ENCODE measurements around the gene LAMTOR4. TPM values are rescaled to one million over a fixed set of nuclear protein-coding genes. Genes with fewer than 3 reads are reported as not detected.

LAMTOR4 gene
- total and polyA plus RNA-seq, 10 of the 15 experiments (the other 5 are each of a cell fraction or from before 2014, with no cell fraction given) = 73.4 to 297 (median 196) TPM

DNA sequence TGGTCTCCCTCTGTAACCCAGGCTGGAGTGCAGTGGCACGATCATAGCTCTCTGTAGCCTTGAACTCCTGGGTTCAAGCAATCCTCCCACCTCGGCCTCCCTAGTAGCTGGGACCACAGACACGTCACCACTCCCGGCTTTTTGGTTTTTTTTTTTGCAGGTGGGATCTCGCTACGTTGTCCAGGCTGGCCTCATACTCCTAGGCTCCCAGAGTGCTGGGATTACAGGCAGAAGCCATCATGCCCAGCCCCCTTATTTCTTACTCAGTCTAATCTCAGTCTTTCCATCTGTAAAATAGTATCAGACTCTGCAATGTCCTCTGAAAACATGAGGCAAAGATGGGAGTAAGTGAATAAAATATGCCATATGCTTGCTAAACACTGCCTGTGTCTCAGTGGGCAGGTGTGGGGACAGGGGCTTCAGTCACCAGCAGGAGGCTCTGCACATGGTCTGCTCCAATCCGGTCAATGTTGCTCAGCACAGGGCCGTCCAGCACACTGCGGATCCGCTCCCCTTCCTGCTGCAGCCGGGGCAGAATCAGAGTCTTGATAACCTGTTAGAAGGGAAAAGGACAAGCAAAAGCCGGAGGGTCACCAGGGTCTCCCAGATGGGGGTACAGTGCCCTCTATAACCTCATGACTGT is 39.1 kb upstream of the LAMTOR4 start:
- ChIA-PET RAD21 (ENCODE audit: unreplicated experiment) (no interaction called here), POLR2A (no interaction called here), CTCF (no interaction called here), SMC1A (ENCODE audit: uncharacterized antibody, unreplicated experiment) (no interaction called here)
- Histone ChIP-seq H3K9ac (ENCODE audit: control insufficient read depth, insufficient read depth, low read length) (no peak overlapping the region), H3K79me2 (ENCODE audit: control insufficient read depth, insufficient read depth, low read length) (no peaks in the 10 kb centered on the region), H3K4me2 (ENCODE audit: control insufficient read depth, insufficient read depth) (no peak overlapping the region), H4K20me1 (ENCODE audit: control insufficient read depth, insufficient read depth) (no peaks in the 10 kb centered on the region), H3K4me1 (ENCODE audit: control insufficient read depth, insufficient read depth, low read length) (no peaks in the 10 kb centered on the region), H3K27me3 (replicated peaks in 1 of 2; ENCODE audit: control insufficient read depth in 2 of 2, insufficient read depth in 2 of 2, low read length in 1 of 2) (no peaks in the 10 kb centered on the region), H2AFZ (ENCODE audit: control insufficient read depth, low read depth, low read length) (no peak overlapping the region), H3K36me3 (ENCODE audit: control insufficient read depth in 2 of 2, insufficient read depth in 2 of 2, low read length in 1 of 2) (peaks cover 5 to 9% of the 10 kb centered on the region in 2 experiments; a peak in 3 of 4 replicates), H3K9me3 (replicated peaks; ENCODE audit: control insufficient read depth, insufficient read depth, low read length) (no peaks in the 10 kb centered on the region), H3K27ac (ENCODE audit: control insufficient read depth, insufficient read depth) (no peak overlapping the region), H3K4me3 (no peak overlapping the region)
- WGBS (ENCODE audit: insufficient coverage, insufficient replicate concordance, low lambda C conversion rate, missing lambda C conversion rate) = 88% methylated on average over 12 of the region's 12 CpGs
- FAIRE-seq (no peak), DNase-seq (ENCODE audit: low read depth, low spot score) (no peak), ATAC-seq (no peak)
- intact Hi-C loops (cut with micrococcal nuclease; ENCODE audit: unreplicated experiment) = no loop called here
- in situ Hi-C loops (cut with MboI) = no loop called here
- BruUV-seq (replicated peaks) = no TSS peak
- TF ChIP-seq NR2F1 (conservative IDR thresholded peaks at IDR 0.05) = no peak
- TF ChIP-seq SRF (IDR thresholded peaks at IDR 0.05; ENCODE audit: low read depth in 2 of 2, low read length in 2 of 2) = no peak
- no peak for TF ChIP-seq IKZF1 (conservative IDR thresholded peaks at IDR 0.05)
- TF ChIP-seq, protein P1, sequence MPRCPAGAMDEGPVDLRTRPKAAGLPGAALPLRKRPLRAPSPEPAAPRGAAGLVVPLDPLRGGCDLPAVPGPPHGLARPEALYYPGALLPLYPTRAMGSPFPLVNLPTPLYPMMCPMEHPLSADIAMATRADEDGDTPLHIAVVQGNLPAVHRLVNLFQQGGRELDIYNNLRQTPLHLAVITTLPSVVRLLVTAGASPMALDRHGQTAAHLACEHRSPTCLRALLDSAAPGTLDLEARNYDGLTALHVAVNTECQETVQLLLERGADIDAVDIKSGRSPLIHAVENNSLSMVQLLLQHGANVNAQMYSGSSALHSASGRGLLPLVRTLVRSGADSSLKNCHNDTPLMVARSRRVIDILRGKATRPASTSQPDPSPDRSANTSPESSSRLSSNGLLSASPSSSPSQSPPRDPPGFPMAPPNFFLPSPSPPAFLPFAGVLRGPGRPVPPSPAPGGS (IDR thresholded peaks at IDR 0.05; ENCODE audit: borderline replicate concordance, insufficient read depth, low read depth, low read length, poor library complexity, severe bottlenecking) = no peak
- no peak for TF ChIP-seq KDM1A (IDR thresholded peaks at IDR 0.05; ENCODE audit: borderline replicate concordance)
- TF ChIP-seq SREBF2 (IDR thresholded peaks at IDR 0.05; ENCODE audit: low read length) = no peak
- TF ChIP-seq CREB1 (IDR thresholded peaks at IDR 0.05; ENCODE audit: low read depth) = no peak
- TF ChIP-seq, protein P2, sequence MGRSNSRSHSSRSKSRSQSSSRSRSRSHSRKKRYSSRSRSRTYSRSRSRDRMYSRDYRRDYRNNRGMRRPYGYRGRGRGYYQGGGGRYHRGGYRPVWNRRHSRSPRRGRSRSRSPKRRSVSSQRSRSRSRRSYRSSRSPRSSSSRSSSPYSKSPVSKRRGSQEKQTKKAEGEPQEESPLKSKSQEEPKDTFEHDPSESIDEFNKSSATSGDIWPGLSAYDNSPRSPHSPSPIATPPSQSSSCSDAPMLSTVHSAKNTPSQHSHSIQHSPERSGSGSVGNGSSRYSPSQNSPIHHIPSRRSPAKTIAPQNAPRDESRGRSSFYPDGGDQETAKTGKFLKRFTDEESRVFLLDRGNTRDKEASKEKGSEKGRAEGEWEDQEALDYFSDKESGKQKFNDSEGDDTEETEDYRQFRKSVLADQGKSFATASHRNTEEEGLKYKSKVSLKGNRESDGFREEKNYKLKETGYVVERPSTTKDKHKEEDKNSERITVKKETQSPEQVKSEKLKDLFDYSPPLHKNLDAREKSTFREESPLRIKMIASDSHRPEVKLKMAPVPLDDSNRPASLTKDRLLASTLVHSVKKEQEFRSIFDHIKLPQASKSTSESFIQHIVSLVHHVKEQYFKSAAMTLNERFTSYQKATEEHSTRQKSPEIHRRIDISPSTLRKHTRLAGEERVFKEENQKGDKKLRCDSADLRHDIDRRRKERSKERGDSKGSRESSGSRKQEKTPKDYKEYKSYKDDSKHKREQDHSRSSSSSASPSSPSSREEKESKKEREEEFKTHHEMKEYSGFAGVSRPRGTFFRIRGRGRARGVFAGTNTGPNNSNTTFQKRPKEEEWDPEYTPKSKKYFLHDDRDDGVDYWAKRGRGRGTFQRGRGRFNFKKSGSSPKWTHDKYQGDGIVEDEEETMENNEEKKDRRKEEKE (IDR thresholded peaks at IDR 0.05) = no peak
- no peak for TF ChIP-seq CBX5 (IDR thresholded peaks at IDR 0.05; ENCODE audit: low read depth)
- TF ChIP-seq, protein P3, sequence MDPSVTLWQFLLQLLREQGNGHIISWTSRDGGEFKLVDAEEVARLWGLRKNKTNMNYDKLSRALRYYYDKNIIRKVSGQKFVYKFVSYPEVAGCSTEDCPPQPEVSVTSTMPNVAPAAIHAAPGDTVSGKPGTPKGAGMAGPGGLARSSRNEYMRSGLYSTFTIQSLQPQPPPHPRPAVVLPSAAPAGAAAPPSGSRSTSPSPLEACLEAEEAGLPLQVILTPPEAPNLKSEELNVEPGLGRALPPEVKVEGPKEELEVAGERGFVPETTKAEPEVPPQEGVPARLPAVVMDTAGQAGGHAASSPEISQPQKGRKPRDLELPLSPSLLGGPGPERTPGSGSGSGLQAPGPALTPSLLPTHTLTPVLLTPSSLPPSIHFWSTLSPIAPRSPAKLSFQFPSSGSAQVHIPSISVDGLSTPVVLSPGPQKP (IDR thresholded peaks at IDR 0.05; ENCODE audit: low read depth, low read length) = no peak
- TF ChIP-seq ESRRA (IDR thresholded peaks at IDR 0.05; ENCODE audit: low read length) = no peak
- TF ChIP-seq SMARCA5 (IDR thresholded peaks at IDR 0.05) = no peak
- no peak for TF ChIP-seq POLR2AphosphoS5 (IDR thresholded peaks at IDR 0.05; ENCODE audit: low read length)
- no peak for TF ChIP-seq NFYA (IDR thresholded peaks at IDR 0.05; ENCODE audit: borderline replicate concordance, low read depth, low read length)
- TF ChIP-seq, protein P4, sequence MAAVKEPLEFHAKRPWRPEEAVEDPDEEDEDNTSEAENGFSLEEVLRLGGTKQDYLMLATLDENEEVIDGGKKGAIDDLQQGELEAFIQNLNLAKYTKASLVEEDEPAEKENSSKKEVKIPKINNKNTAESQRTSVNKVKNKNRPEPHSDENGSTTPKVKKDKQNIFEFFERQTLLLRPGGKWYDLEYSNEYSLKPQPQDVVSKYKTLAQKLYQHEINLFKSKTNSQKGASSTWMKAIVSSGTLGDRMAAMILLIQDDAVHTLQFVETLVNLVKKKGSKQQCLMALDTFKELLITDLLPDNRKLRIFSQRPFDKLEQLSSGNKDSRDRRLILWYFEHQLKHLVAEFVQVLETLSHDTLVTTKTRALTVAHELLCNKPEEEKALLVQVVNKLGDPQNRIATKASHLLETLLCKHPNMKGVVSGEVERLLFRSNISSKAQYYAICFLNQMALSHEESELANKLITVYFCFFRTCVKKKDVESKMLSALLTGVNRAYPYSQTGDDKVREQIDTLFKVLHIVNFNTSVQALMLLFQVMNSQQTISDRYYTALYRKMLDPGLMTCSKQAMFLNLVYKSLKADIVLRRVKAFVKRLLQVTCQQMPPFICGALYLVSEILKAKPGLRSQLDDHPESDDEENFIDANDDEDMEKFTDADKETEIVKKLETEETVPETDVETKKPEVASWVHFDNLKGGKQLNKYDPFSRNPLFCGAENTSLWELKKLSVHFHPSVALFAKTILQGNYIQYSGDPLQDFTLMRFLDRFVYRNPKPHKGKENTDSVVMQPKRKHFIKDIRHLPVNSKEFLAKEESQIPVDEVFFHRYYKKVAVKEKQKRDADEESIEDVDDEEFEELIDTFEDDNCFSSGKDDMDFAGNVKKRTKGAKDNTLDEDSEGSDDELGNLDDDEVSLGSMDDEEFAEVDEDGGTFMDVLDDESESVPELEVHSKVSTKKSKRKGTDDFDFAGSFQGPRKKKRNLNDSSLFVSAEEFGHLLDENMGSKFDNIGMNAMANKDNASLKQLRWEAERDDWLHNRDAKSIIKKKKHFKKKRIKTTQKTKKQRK (IDR thresholded peaks at IDR 0.05; ENCODE audit: low read depth, low read length) = no peak
- no peak for TF ChIP-seq PAX5 (IDR thresholded peaks at IDR 0.05; ENCODE audit: borderline replicate concordance, low read depth, low read length)
- no peak for TF ChIP-seq RCOR1 (conservative IDR thresholded peaks at IDR 0.05; ENCODE audit: low read depth, low read length)

All from GM12878 (cell line).